ENCODE results near the gene MAP1LC3C. TPM values are rescaled to one million over a fixed set of nuclear protein-coding genes. Genes with fewer than 3 reads are reported as not detected.
A peak's percentile ranks its signal among the peaks of the same experiment; 100 is the strongest.

Gene MAP1LC3C
- total RNA-seq, 4 donors from 2014 or later = 1.00 to 6.5 (median 1.1) TPM; not detected in 1

- Histone ChIP-seq H3K27ac (no peak overlapping the region), H3K36me3 (no peaks in the 10 kb centered on the region), H3K4me3 (no peak overlapping the region), H3K27me3 (no peaks in the 10 kb centered on the region), H3K9me3 (no peaks in the 10 kb centered on the region), H3K4me1 (peaks cover 0 to 8% (median 5%) of the 10 kb centered on the region in 4 donors)
- no peak for TF ChIP-seq EP300 (IDR thresholded peaks at IDR 0.05; ENCODE audit: low read depth)
- TF ChIP-seq POLR2AphosphoS5 (IDR thresholded peaks at IDR 0.05) = no peak
- TF ChIP-seq CTCF (IDR thresholded peaks at IDR 0.05) = no peak
- TF ChIP-seq POLR2A (IDR thresholded peaks at IDR 0.05) = no peak
- 80 to 85% methylated on average over 3 to 7 of the region's 7 CpGs for WGBS, 2 donors (ENCODE audit: low coverage in 1 of 2)
- intact Hi-C loops (cut with DNase I; ENCODE audit: low total_unique reads) = no loop called here
- no peak for DNase-seq
- in situ Hi-C loops (cut with MboI; ENCODE audit: low pct_ligation_motif_present in 1 of 4, low pct_unique_long_range_greater_than_20kb in 1 of 4, low sequenced_read_pairs in 3 of 4) = no loop called here
Observed at GRCh38 chr1:242000434-242000833, 1.5 kb upstream of the MAP1LC3C start.

GRCh38 chr1:241998412-241998921 lies 431 bp downstream of the MAP1LC3C start:
- in situ Hi-C loops (cut with MboI; ENCODE audit: low pct_ligation_motif_present in 1 of 4, low pct_unique_long_range_greater_than_20kb in 1 of 4, low sequenced_read_pairs in 3 of 4) = loop anchor here in 2 of 4 donors (25.0 kb wide), 1 partner anchor 386 kb away; no protein-coding TSS in a partner anchor
- WGBS, 2 donors (ENCODE audit: low coverage in 1 of 2) = 22 to 23% methylated on average over 3 to 20 of the region's 20 CpGs

DNA sequence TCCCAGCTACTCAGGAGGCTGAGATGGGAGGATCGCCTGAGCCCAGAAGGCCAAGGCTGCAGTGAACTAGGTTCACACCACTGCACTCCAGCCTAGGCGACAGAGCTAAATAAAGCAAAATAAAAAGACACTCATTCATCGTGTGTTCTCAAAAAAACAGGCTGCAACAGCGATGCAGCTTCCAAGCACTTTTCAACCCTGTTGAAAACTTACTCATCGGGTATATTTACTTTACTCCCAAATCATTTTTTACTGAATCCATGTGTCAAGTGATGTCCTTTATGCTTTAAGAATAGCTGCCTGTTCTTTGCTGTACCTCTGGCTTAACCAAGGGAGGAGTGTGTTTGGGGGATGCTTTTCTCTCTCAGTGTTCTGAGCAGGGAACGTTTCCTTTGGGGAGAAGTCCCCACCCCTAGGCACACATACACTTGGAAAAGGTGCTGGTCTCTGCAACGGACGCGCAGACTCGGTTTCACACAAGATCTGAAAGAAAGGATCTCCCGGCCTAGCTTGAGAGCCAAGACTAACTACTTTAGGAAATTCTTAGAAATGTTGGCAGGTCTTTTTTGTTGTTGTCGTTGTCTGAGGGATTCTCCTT lies 1.4 kb downstream of the MAP1LC3C start:
- no peak for DNase-seq
- Histone ChIP-seq H3K27me3 (no peaks in the 10 kb centered on the region), H3K36me3 (no peaks in the 10 kb centered on the region), H3K9me3 (no peaks in the 10 kb centered on the region), H3K27ac (no peak overlapping the region), H3K4me1 (peaks cover 0 to 8% (median 5%) of the 10 kb centered on the region in 4 donors), H3K4me3 (no peak overlapping the region)
- no peak for TF ChIP-seq POLR2A (IDR thresholded peaks at IDR 0.05)
- no peak for TF ChIP-seq EP300 (IDR thresholded peaks at IDR 0.05; ENCODE audit: low read depth)
- no peak for TF ChIP-seq CTCF (IDR thresholded peaks at IDR 0.05)
- TF ChIP-seq POLR2AphosphoS5 (IDR thresholded peaks at IDR 0.05) = no peak
- WGBS, 2 donors (ENCODE audit: low coverage in 1 of 2) = 85 to 86% methylated on average over 12 of the region's 12 CpGs
- in situ Hi-C loops (cut with MboI; ENCODE audit: low pct_ligation_motif_present in 1 of 4, low pct_unique_long_range_greater_than_20kb in 1 of 4, low sequenced_read_pairs in 3 of 4) = loop anchor here in 2 of 4 donors (25.0 kb wide), 1 partner anchor 385 kb away; no protein-coding TSS in a partner anchor
- intact Hi-C loops (cut with DNase I; ENCODE audit: low total_unique reads) = no loop called here

More at GRCh38 chr1:241998412-241998921, 431 bp downstream of the MAP1LC3C start:
- DNase-seq = peak; percentile 81
- peak; percentile 51 to 67 (median 55) for TF ChIP-seq CTCF (IDR thresholded peaks at IDR 0.05)
- no peak for TF ChIP-seq POLR2AphosphoS5 (IDR thresholded peaks at IDR 0.05)
- no peaks in the 10 kb centered on the region for H3K9me3 ChIP-seq
- peaks cover 0 to 8% (median 5%) of the 10 kb centered on the region in 4 donors for H3K4me1 ChIP-seq
- intact Hi-C loops (cut with DNase I; ENCODE audit: low total_unique reads) = no loop called here
- H3K27me3 ChIP-seq = no peaks in the 10 kb centered on the region
- H3K4me3 ChIP-seq = peak overlapping the region in 2 of 4 donors; percentile 18 to 43
- no peaks in the 10 kb centered on the region for H3K36me3 ChIP-seq
- peak overlapping the region; percentile 19 to 43 (median 36) for H3K27ac ChIP-seq

DNA sequence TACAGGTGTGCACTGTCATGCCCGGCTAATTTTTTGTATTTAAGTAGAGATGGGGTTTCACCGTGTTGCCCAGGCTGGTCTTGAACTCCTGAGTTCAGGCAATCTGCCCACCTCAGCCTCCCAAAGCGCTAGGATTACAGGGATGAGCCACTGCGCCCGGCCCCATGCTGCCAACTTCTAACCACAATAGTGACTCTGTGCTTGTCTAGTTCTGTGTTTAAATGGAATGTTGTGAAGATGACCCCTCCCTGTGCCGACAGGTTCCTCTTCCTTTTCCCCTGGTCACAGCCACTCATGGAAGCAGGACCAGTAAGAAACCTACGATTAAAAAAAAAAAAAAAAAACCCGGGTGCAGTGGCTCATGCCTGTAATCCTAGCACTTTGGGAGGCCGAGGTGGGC lies 4.7 kb downstream of the MAP1LC3C start:
- Histone ChIP-seq H3K27ac (no peak overlapping the region), H3K27me3 (no peaks in the 10 kb centered on the region), H3K36me3 (no peaks in the 10 kb centered on the region), H3K9me3 (no peaks in the 10 kb centered on the region), H3K4me1 (peaks cover 0 to 7% (median 5%) of the 10 kb centered on the region in 4 donors), H3K4me3 (no peak overlapping the region)
- TF ChIP-seq CTCF (IDR thresholded peaks at IDR 0.05) = no peak
- no peak for TF ChIP-seq POLR2A (IDR thresholded peaks at IDR 0.05)
- no peak for TF ChIP-seq POLR2AphosphoS5 (IDR thresholded peaks at IDR 0.05)
- TF ChIP-seq EP300 (IDR thresholded peaks at IDR 0.05; ENCODE audit: low read depth) = no peak
- WGBS, 2 donors (ENCODE audit: low coverage in 1 of 2) = 63 to 88% methylated on average over 8 to 9 of the region's 9 CpGs
- intact Hi-C loops (cut with DNase I; ENCODE audit: low total_unique reads) (no loop called here), in situ Hi-C loops (cut with MboI; ENCODE audit: low pct_ligation_motif_present in 1 of 4, low pct_unique_long_range_greater_than_20kb in 1 of 4, low sequenced_read_pairs in 3 of 4) (loop anchor here in 2 of 4 donors (25.0 kb wide), 1 partner anchor 382 kb away; no protein-coding TSS in a partner anchor)
- DNase-seq = no peak

Measured in transverse colon (tissue), 4 donors.